ENCODE measurements around the gene PPFIBP2.

Gene PPFIBP2

DNA sequence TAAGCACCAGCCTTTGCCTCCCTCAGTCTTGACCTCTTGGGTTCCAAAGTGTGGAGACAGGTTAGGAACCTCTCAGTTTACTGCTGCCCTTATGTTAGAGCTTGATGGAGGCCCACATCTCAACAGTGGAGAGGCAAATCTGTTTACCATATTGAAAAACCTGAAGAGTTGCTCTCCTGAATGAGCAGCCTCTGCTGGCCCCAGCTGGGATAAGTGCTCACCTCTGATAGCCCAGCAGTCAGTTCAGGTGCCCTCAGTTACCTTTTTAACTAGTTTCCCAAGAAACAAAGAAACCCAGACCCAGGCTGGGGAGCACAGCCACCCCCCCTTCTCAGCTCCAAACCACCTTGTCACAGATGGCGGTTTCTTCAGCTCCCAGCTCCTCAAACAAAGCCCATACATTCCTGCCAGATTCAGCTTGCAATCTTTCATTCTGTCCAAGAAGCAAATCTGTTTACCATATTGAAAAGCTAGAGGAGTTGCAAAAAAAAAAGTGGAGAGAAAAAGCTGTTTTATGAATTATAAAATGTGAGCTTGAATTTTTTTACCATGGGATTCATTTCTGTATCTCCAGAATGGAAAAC is 57.2 kb downstream of the PPFIBP2 start:
- TF ChIP-seq, protein P1, sequence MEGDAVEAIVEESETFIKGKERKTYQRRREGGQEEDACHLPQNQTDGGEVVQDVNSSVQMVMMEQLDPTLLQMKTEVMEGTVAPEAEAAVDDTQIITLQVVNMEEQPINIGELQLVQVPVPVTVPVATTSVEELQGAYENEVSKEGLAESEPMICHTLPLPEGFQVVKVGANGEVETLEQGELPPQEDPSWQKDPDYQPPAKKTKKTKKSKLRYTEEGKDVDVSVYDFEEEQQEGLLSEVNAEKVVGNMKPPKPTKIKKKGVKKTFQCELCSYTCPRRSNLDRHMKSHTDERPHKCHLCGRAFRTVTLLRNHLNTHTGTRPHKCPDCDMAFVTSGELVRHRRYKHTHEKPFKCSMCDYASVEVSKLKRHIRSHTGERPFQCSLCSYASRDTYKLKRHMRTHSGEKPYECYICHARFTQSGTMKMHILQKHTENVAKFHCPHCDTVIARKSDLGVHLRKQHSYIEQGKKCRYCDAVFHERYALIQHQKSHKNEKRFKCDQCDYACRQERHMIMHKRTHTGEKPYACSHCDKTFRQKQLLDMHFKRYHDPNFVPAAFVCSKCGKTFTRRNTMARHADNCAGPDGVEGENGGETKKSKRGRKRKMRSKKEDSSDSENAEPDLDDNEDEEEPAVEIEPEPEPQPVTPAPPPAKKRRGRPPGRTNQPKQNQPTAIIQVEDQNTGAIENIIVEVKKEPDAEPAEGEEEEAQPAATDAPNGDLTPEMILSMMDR (IDR thresholded peaks at IDR 0.05; ENCODE audit: insufficient read depth, low read depth, low read length, missing control alignments): peak; percentile 27
- no peak for DNase-seq (ENCODE audit: low read depth)
- no peak overlapping the region for H3K4me3 ChIP-seq (ENCODE audit: low read length)

DNA sequence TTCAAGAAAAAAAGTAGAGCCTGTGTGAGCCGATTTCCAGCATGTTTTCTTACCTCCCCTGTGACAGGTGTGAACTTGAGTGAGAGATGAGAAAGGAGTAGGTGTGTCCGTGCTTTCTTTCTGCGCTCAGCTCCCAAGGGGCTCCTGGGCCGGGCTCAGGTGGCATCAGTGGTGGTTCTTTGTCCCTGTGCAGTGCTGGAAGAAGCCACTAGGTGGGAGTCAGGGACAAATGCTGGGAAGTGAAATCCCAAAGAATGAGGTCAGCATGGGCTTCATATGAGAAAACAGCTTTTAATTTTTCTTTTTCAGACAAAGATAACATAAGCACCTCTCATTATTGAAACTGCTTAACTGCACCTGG is 57.8 kb downstream of the PPFIBP2 start:
- DNase-seq (ENCODE audit: low read depth): peak; percentile 73
- H3K4me3 ChIP-seq (ENCODE audit: low read length): no peak overlapping the region
- TF ChIP-seq, protein P1 (IDR thresholded peaks at IDR 0.05; ENCODE audit: insufficient read depth, low read depth, low read length, missing control alignments): peak; percentile 100

DNA sequence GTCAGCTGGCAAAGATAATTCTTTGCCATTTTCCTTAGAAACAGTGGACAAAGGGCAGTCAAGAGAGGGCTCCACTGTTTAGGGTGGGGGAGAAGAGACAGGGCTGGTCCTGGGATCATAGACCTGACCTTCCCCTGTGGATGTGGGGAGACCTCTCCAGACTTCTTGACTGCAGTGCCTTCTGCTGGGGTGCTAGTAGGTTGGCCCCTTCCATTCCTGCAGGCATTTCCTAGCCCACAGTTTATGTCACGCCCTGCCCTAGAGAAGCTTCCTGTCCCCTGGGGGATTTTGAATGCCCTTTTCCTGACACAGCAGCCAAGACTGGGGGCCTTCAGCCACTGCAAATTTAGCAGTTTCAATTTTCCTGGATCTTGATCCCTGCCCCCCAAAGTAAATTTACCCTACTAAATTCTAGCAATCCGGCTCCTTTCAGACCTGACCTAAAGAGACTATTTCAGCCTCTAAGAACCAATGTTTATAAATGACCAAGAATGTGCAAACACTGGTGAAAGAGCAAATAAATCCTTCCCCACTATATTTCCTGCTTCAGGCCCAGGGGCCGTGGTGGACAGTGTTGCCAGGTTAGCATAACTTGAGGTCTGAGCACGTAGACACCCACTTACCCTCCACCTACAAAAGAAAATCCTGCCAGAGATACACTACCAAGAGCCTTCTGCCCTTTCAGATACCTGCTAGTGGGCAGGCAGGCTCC is 58.4 kb downstream of the PPFIBP2 start:
- no peak for DNase-seq (ENCODE audit: low read depth)
- TF ChIP-seq, protein P1 (IDR thresholded peaks at IDR 0.05; ENCODE audit: insufficient read depth, low read depth, low read length, missing control alignments): no peak
- H3K4me3 ChIP-seq (ENCODE audit: low read length): no peak overlapping the region

DNA sequence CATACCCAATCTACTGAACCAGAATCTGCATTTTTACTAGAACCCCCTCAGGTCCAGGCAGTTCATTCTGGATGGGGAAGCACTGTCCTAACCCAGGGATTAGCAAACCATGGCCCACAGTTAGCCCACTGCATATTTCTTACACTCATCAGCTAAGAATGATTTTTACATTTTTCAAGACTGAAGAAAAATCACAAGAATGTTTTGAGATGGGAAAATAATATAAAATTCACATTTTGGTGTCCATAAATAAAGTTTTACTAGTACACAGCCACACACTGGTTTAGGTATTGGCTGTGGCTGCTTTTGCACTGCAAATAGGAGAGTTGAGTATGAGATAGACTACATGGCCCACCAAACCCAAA is 59.4 kb downstream of the PPFIBP2 start:
- DNase-seq (ENCODE audit: low read depth): no peak
- no peak overlapping the region for H3K4me3 ChIP-seq (ENCODE audit: low read length)
- TF ChIP-seq, protein P1 (IDR thresholded peaks at IDR 0.05; ENCODE audit: insufficient read depth, low read depth, low read length, missing control alignments): no peak

DNA sequence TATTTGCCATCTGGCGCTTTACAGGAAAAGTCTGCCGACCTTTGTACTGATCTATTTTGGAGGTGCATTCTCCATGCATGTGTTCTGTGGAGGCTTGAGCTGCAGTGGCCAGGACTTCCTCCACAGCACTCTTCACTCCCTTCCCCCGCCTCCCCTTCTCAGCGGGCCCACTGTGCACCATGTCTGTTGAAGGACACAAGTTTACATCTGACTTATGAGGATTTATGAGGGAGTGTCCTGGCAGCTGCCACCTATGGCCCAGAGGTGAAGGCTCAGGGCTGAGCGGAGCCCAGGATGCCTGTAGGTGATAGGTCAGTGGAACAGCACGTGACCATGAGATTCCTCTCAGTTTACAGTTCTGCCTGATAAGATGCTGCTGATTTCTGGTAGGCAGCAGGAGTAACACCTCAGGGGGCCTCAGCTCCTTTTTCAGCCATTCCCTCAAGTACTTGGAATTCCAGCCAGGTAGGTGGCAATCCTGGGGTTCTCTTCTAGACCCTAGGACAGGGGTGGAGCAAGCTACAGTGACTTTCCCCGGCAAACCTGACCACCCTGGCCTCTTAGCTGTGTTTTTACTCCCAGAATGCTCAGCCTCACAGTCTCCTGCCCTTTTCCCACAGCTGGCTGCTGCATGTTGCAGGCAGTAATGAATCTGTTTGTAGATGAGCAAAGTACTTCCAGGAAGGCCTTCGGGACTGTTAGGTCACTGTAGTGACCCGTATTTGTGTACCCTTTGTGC is 59.9 kb downstream of the PPFIBP2 start:
- no peak overlapping the region for H3K4me3 ChIP-seq (ENCODE audit: low read length)
- TF ChIP-seq, protein P1 (IDR thresholded peaks at IDR 0.05; ENCODE audit: insufficient read depth, low read depth, low read length, missing control alignments): no peak
- DNase-seq (ENCODE audit: low read depth): no peak

DNA sequence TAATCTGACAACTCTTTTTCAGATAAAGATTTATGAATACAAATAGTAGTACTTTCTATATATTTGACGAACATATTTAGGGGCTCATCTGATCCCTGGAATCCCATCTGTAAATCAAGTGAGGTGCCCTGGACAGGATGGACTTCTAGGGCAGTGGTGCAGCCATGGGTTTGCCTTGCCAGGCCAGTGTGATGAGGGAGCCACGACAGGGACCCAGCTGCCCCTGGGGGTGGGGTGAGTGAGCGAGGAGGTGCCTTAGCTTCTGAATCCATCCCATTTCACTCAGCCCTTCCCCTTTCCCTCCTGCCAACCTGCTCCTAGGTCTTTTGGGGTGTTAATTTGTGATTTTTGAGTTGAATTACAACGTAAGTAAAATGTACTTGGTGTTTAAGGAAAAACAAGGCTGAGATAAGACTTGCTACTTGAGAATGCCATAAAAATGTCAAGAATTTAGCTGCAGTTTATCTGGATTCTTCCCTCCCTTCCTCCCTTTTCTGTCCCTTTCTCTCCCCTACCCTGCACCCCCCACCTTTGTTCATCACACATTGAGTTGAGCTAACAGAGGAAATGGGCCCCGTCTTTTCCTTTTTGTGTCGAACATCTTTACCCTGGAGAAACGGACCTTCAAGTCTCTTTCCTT is 60.8 kb downstream of the PPFIBP2 start:
- no peak overlapping the region for H3K4me3 ChIP-seq (ENCODE audit: low read length)
- DNase-seq (ENCODE audit: low read depth): no peak
- TF ChIP-seq, protein P1 (IDR thresholded peaks at IDR 0.05; ENCODE audit: insufficient read depth, low read depth, low read length, missing control alignments): no peak
